ENCODE measurements around the gene GTF2A1.

DNA sequence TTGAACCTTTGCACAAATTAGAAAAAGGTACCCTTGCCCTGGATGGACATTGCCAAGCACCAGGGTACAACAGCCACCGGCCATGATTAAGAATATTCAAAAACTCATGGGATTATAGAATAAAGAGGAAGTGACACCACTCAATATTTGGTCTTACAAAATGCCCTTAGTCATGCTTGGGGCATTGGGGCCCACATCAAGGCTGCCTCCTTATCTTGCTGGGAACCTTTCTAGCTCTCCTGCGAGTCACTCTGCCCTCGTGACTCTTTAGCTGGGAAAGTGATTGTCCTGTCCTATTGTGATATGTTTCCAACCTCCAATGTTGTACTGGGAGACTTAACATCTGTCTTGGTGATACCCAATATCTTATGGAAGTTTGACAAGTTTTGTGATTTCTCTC is 57.8 kb downstream of the GTF2A1 start:
- no peak for TF ChIP-seq POLR2A (IDR thresholded peaks at IDR 0.05)
- no peak for TF ChIP-seq POLR2AphosphoS5 (IDR thresholded peaks at IDR 0.05)
- no peak for TF ChIP-seq EP300 (IDR thresholded peaks at IDR 0.05)
